Measurements from ENCODE around the gene OR2L13. TPM values are rescaled to one million over a fixed set of nuclear protein-coding genes. Genes with fewer than 3 reads are reported as not detected.

OR2L13 gene
- total RNA-seq, 1 experiment from 2014 or later, result not detected

DNA sequence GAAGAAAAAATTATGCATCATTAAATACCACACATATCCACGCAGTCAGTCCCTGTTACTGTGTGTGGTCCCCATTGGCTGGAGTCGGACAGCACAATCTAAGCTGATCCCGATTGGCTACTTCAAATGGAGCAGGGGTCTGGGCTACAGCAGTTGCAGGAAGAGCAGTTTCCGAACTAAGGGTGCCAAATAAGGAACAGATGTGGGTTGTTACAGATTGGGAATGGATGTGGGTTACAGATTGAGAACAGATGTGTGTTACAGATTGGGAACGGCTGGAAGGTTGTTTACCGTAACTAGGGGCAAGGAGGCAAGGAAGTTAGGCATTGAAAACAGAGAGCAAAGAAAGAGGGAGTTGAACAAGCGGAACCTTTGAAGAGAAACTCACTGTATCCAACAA lies 19.9 kb downstream of the OR2L13 start:
- DNase-seq (ENCODE audit: low spot score) (no peak), ATAC-seq (no peak)
- H3K4me3 Mint-ChIP-seq, result no peak overlapping the region
- H3K36me3 Mint-ChIP-seq, result peaks cover 38% of the 10 kb centered on the region
- no peaks in the 10 kb centered on the region for H3K4me1 Mint-ChIP-seq
- ChIA-PET CTCF (no interaction called here), POLR2A (no interaction called here)
- no peak for TF ChIP-seq SOX15 (CRISPR knock-in tag; IDR thresholded peaks at IDR 0.05)
- TF ChIP-seq, protein P1, sequence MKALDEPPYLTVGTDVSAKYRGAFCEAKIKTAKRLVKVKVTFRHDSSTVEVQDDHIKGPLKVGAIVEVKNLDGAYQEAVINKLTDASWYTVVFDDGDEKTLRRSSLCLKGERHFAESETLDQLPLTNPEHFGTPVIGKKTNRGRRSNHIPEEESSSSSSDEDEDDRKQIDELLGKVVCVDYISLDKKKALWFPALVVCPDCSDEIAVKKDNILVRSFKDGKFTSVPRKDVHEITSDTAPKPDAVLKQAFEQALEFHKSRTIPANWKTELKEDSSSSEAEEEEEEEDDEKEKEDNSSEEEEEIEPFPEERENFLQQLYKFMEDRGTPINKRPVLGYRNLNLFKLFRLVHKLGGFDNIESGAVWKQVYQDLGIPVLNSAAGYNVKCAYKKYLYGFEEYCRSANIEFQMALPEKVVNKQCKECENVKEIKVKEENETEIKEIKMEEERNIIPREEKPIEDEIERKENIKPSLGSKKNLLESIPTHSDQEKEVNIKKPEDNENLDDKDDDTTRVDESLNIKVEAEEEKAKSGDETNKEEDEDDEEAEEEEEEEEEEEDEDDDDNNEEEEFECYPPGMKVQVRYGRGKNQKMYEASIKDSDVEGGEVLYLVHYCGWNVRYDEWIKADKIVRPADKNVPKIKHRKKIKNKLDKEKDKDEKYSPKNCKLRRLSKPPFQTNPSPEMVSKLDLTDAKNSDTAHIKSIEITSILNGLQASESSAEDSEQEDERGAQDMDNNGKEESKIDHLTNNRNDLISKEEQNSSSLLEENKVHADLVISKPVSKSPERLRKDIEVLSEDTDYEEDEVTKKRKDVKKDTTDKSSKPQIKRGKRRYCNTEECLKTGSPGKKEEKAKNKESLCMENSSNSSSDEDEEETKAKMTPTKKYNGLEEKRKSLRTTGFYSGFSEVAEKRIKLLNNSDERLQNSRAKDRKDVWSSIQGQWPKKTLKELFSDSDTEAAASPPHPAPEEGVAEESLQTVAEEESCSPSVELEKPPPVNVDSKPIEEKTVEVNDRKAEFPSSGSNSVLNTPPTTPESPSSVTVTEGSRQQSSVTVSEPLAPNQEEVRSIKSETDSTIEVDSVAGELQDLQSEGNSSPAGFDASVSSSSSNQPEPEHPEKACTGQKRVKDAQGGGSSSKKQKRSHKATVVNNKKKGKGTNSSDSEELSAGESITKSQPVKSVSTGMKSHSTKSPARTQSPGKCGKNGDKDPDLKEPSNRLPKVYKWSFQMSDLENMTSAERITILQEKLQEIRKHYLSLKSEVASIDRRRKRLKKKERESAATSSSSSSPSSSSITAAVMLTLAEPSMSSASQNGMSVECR (CRISPR knock-in tag; IDR thresholded peaks at IDR 0.05; ENCODE audit: borderline replicate concordance), result no peak
- TF ChIP-seq CREM (CRISPR knock-in tag; IDR thresholded peaks at IDR 0.05), result no peak
- TF ChIP-seq ETV6 (CRISPR knock-in tag; IDR thresholded peaks at IDR 0.05), result no peak
- TF ChIP-seq, protein P2, sequence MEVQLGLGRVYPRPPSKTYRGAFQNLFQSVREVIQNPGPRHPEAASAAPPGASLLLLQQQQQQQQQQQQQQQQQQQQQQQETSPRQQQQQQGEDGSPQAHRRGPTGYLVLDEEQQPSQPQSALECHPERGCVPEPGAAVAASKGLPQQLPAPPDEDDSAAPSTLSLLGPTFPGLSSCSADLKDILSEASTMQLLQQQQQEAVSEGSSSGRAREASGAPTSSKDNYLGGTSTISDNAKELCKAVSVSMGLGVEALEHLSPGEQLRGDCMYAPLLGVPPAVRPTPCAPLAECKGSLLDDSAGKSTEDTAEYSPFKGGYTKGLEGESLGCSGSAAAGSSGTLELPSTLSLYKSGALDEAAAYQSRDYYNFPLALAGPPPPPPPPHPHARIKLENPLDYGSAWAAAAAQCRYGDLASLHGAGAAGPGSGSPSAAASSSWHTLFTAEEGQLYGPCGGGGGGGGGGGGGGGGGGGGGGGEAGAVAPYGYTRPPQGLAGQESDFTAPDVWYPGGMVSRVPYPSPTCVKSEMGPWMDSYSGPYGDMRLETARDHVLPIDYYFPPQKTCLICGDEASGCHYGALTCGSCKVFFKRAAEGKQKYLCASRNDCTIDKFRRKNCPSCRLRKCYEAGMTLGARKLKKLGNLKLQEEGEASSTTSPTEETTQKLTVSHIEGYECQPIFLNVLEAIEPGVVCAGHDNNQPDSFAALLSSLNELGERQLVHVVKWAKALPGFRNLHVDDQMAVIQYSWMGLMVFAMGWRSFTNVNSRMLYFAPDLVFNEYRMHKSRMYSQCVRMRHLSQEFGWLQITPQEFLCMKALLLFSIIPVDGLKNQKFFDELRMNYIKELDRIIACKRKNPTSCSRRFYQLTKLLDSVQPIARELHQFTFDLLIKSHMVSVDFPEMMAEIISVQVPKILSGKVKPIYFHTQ (CRISPR knock-in tag; IDR thresholded peaks at IDR 0.05), result no peak
- no peak for TF ChIP-seq CBFB (CRISPR knock-in tag; IDR thresholded peaks at IDR 0.05; ENCODE audit: low read depth)
- no peak for TF ChIP-seq NFYB (CRISPR knock-in tag; conservative IDR thresholded peaks at IDR 0.05; ENCODE audit: low read depth)
- H3K27ac Mint-ChIP-seq, result no peak overlapping the region
- H3K9me3 Mint-ChIP-seq, result peaks cover 58% of the 10 kb centered on the region
- H3K27me3 Mint-ChIP-seq (ENCODE audit: low read depth), result no peaks in the 10 kb centered on the region

DNA sequence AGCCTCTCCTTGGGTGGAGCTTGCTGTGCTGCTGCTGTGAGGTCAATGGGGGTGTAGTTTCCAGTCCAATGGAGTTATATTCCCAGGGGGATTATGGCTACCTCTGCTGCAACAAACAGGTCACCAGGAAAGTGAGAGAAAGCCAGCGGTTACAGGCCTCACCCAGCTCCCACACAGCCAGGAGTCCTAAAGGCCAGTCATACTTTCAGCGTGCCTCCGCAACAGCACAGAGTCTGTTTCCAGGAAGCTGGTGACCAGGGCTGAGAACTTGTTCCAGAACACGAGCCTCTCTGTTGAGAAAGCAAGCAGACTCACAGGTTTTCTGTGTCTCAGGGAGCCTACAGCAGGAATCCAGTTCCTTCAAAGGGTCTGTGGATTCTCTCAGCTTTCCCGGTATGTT lies 32.7 kb downstream of the OR2L13 start:
- H3K4me1 Mint-ChIP-seq, result no peaks in the 10 kb centered on the region
- peaks cover 89% of the 10 kb centered on the region for H3K9me3 Mint-ChIP-seq
- TF ChIP-seq, protein P3, sequence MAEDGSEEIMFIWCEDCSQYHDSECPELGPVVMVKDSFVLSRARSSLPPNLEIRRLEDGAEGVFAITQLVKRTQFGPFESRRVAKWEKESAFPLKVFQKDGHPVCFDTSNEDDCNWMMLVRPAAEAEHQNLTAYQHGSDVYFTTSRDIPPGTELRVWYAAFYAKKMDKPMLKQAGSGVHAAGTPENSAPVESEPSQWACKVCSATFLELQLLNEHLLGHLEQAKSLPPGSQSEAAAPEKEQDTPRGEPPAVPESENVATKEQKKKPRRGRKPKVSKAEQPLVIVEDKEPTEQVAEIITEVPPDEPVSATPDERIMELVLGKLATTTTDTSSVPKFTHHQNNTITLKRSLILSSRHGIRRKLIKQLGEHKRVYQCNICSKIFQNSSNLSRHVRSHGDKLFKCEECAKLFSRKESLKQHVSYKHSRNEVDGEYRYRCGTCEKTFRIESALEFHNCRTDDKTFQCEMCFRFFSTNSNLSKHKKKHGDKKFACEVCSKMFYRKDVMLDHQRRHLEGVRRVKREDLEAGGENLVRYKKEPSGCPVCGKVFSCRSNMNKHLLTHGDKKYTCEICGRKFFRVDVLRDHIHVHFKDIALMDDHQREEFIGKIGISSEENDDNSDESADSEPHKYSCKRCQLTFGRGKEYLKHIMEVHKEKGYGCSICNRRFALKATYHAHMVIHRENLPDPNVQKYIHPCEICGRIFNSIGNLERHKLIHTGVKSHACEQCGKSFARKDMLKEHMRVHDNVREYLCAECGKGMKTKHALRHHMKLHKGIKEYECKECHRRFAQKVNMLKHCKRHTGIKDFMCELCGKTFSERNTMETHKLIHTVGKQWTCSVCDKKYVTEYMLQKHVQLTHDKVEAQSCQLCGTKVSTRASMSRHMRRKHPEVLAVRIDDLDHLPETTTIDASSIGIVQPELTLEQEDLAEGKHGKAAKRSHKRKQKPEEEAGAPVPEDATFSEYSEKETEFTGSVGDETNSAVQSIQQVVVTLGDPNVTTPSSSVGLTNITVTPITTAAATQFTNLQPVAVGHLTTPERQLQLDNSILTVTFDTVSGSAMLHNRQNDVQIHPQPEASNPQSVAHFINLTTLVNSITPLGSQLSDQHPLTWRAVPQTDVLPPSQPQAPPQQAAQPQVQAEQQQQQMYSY (CRISPR knock-in tag; IDR thresholded peaks at IDR 0.05), result no peak
- TF ChIP-seq, protein P4, sequence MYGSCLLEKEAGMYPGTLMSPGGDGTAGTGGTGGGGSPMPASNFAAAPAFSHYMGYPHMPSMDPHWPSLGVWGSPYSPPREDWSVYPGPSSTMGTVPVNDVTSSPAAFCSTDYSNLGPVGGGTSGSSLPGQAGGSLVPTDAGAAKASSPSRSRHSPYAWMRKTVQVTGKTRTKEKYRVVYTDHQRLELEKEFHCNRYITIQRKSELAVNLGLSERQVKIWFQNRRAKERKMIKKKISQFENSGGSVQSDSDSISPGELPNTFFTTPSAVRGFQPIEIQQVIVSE (CRISPR knock-in tag; IDR thresholded peaks at IDR 0.05; ENCODE audit: borderline replicate concordance), result no peak
- TF ChIP-seq, protein P5, sequence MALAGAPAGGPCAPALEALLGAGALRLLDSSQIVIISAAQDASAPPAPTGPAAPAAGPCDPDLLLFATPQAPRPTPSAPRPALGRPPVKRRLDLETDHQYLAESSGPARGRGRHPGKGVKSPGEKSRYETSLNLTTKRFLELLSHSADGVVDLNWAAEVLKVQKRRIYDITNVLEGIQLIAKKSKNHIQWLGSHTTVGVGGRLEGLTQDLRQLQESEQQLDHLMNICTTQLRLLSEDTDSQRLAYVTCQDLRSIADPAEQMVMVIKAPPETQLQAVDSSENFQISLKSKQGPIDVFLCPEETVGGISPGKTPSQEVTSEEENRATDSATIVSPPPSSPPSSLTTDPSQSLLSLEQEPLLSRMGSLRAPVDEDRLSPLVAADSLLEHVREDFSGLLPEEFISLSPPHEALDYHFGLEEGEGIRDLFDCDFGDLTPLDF (CRISPR knock-in tag; IDR thresholded peaks at IDR 0.05), result no peak
- TF ChIP-seq ZNF121 (CRISPR knock-in tag; IDR thresholded peaks at IDR 0.05) (no peak), ZBTB21 (CRISPR knock-in tag; IDR thresholded peaks at IDR 0.05; ENCODE audit: borderline replicate concordance) (no peak)
- TF ChIP-seq, protein P6, sequence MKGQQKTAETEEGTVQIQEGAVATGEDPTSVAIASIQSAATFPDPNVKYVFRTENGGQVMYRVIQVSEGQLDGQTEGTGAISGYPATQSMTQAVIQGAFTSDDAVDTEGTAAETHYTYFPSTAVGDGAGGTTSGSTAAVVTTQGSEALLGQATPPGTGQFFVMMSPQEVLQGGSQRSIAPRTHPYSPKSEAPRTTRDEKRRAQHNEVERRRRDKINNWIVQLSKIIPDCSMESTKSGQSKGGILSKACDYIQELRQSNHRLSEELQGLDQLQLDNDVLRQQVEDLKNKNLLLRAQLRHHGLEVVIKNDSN (CRISPR knock-in tag; IDR thresholded peaks at IDR 0.05), result no peak
- TF ChIP-seq, protein P7, sequence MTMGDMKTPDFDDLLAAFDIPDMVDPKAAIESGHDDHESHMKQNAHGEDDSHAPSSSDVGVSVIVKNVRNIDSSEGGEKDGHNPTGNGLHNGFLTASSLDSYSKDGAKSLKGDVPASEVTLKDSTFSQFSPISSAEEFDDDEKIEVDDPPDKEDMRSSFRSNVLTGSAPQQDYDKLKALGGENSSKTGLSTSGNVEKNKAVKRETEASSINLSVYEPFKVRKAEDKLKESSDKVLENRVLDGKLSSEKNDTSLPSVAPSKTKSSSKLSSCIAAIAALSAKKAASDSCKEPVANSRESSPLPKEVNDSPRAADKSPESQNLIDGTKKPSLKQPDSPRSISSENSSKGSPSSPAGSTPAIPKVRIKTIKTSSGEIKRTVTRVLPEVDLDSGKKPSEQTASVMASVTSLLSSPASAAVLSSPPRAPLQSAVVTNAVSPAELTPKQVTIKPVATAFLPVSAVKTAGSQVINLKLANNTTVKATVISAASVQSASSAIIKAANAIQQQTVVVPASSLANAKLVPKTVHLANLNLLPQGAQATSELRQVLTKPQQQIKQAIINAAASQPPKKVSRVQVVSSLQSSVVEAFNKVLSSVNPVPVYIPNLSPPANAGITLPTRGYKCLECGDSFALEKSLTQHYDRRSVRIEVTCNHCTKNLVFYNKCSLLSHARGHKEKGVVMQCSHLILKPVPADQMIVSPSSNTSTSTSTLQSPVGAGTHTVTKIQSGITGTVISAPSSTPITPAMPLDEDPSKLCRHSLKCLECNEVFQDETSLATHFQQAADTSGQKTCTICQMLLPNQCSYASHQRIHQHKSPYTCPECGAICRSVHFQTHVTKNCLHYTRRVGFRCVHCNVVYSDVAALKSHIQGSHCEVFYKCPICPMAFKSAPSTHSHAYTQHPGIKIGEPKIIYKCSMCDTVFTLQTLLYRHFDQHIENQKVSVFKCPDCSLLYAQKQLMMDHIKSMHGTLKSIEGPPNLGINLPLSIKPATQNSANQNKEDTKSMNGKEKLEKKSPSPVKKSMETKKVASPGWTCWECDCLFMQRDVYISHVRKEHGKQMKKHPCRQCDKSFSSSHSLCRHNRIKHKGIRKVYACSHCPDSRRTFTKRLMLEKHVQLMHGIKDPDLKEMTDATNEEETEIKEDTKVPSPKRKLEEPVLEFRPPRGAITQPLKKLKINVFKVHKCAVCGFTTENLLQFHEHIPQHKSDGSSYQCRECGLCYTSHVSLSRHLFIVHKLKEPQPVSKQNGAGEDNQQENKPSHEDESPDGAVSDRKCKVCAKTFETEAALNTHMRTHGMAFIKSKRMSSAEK (CRISPR knock-in tag; IDR thresholded peaks at IDR 0.05; ENCODE audit: borderline replicate concordance), result no peak
- TF ChIP-seq, protein P8, sequence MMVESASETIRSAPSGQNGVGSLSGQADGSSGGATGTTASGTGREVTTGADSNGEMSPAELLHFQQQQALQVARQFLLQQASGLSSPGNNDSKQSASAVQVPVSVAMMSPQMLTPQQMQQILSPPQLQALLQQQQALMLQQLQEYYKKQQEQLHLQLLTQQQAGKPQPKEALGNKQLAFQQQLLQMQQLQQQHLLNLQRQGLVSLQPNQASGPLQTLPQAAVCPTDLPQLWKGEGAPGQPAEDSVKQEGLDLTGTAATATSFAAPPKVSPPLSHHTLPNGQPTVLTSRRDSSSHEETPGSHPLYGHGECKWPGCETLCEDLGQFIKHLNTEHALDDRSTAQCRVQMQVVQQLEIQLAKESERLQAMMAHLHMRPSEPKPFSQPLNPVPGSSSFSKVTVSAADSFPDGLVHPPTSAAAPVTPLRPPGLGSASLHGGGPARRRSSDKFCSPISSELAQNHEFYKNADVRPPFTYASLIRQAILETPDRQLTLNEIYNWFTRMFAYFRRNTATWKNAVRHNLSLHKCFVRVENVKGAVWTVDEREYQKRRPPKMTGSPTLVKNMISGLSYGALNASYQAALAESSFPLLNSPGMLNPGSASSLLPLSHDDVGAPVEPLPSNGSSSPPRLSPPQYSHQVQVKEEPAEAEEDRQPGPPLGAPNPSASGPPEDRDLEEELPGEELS (CRISPR knock-in tag; IDR thresholded peaks at IDR 0.05), result no peak

More for the DNA sequence above, 32.7 kb downstream of the OR2L13 start:
- ATAC-seq (no peak), DNase-seq (ENCODE audit: low spot score) (no peak)
- peaks cover 20% of the 10 kb centered on the region for H3K27me3 Mint-ChIP-seq (ENCODE audit: low read depth)
- ChIA-PET CTCF (no interaction called here), POLR2A (no interaction called here)
- H3K4me3 Mint-ChIP-seq, result no peak overlapping the region
- no peak overlapping the region for H3K27ac Mint-ChIP-seq
- H3K36me3 Mint-ChIP-seq, result peaks cover 78% of the 10 kb centered on the region
